Mucosa of descending colon (tissue), 3 donors: ENCODE data around the gene GTPBP1. TPM values are rescaled to one million over a fixed set of nuclear protein-coding genes. Genes with fewer than 3 reads are reported as not detected.
A peak's percentile ranks its signal among the peaks of the same experiment; 100 is the strongest.

Source experiments
- ATAC-seq: fragments of 200-7000 bp; cut with Tn5 transposase; one replicate; pipeline ENCODE4 v1.9.1; 2020; ENCODE audit warnings: mild to moderate bottlenecking, moderate library complexity
- DNase-seq, 3 donors: peaks; one replicate each; pipeline ENCODE4 v3.0.0-alpha.2; 2020
- H3K36me3 ChIP-seq: fragments of 200-600 bp; one replicate; pipeline ENCODE4 v1.8.0; 2021; ENCODE audit warnings: low read depth, mild to moderate bottlenecking
- H3K4me1 ChIP-seq: fragments of 200-600 bp; one replicate; pipeline ENCODE4 v1.8.0; 2021; ENCODE audit warnings: low read depth, mild to moderate bottlenecking
- H3K4me3 ChIP-seq: fragments of 200-600 bp; one replicate; pipeline ENCODE4 v1.8.0; 2021; ENCODE audit warnings: mild to moderate bottlenecking
- H3K9me3 ChIP-seq: fragments of 200-600 bp; one replicate; pipeline ENCODE4 v1.8.0; 2021; ENCODE audit warnings: mild to moderate bottlenecking
- CTCF ChIP-seq: fragments of 200-600 bp; IDR thresholded peaks from one replicate; pipeline ENCODE4 v1.8.0; 2022; ENCODE audit warnings: antibody characterized with exemption, mild to moderate bottlenecking
- intact Hi-C, 2 donors: fragments of 100-400 bp; cut with DNase I in 1 of 2; cut with micrococcal nuclease in 1 of 2; formaldehyde crosslinking; loops; one replicate each; pipeline versions ENCODE4 v1.11.0 to v1.11.1; 2022; cut with DNase I, micrococcal nuclease
- total RNA-seq, 3 donors: library from RNA; stranded (reverse); fragmentation: NEBNext Ultra II Directional in 2 of 3; extraction: Animal tissue kit (Norgen Biotek cat#: 25700) in 2 of 3; gene quantifications; one replicate each; pipeline versions ENCODE4 v1.2.1 to v1.2.4, GENCODE V29; 2021 to 2023
- donor health status: DM: no; HTN: no; CAD: no; lungs with moderate emphysema.
- donor health status: DM: no; HTN: no; CAD: no.
- donor health status: DM: no; HTN: yes; CAD: no.

Gene GTPBP1
- total RNA-seq, 3 donors from 2014 or later = 73.1 to 96.8 (median 76.8) TPM

- intact Hi-C loops = no loop called here
- no peak for ATAC-seq
- H3K36me3 ChIP-seq = peaks cover 8% of the 10 kb centered on the region
- H3K9me3 ChIP-seq = no peaks in the 10 kb centered on the region
- H3K4me3 ChIP-seq = no peak overlapping the region
- TF ChIP-seq CTCF = no peak
- peak in 2 of 3 donors; percentile 15 to 19 for DNase-seq
- no peaks in the 10 kb centered on the region for H3K4me1 ChIP-seq
Measured at GRCh38 chr22:38727123-38727522, 21.4 kb downstream of the GTPBP1 start.

GRCh38 chr22:38727530-38728451 lies 22.0 kb downstream of the GTPBP1 start:
- Histone ChIP-seq H3K36me3 (peaks cover 8% of the 10 kb centered on the region), H3K4me1 (peaks cover 2% of the 10 kb centered on the region), H3K4me3 (no peak overlapping the region), H3K9me3 (no peaks in the 10 kb centered on the region)
- no peak for ATAC-seq
- TF ChIP-seq CTCF = no peak
- DNase-seq = peak in 2 of 3 donors; percentile 14 to 29
- intact Hi-C loops = no loop called here

- H3K36me3 ChIP-seq = peaks cover 8% of the 10 kb centered on the region
- H3K4me1 ChIP-seq = peaks cover 6% of the 10 kb centered on the region
- no peak for TF ChIP-seq CTCF
- intact Hi-C loops = no loop called here
- ATAC-seq = no peak
- H3K9me3 ChIP-seq = no peaks in the 10 kb centered on the region
- no peak overlapping the region for H3K4me3 ChIP-seq
- DNase-seq = peak in 2 of 3 donors; percentile 11 to 39
Measured at GRCh38 chr22:38728871-38729796, 23.4 kb downstream of the GTPBP1 start.

GRCh38 chr22:38729946-38730345 lies 24.2 kb downstream of the GTPBP1 start:
- H3K9me3 ChIP-seq = no peaks in the 10 kb centered on the region
- ATAC-seq (no peak), DNase-seq (peak in 1 of 3 donors; percentile 22)
- H3K4me1 ChIP-seq = peaks cover 6% of the 10 kb centered on the region
- H3K36me3 ChIP-seq = peaks cover 8% of the 10 kb centered on the region
- no peak for TF ChIP-seq CTCF
- intact Hi-C loops = no loop called here
- no peak overlapping the region for H3K4me3 ChIP-seq

GRCh38 chr22:38730411-38730871 lies 24.7 kb downstream of the GTPBP1 start:
- ATAC-seq (no peak), DNase-seq (peak in 1 of 3 donors; percentile 29)
- H3K4me3 ChIP-seq = no peak overlapping the region
- H3K36me3 ChIP-seq = peaks cover 8% of the 10 kb centered on the region
- TF ChIP-seq CTCF = no peak
- H3K9me3 ChIP-seq = no peaks in the 10 kb centered on the region
- peaks cover 6% of the 10 kb centered on the region for H3K4me1 ChIP-seq
- intact Hi-C loops = no loop called here
